HFFc6 (cell line): ENCODE measurements around the gene CT47B1. TPM values are rescaled to one million over a fixed set of nuclear protein-coding genes. Genes with fewer than 3 reads are reported as not detected.
A peak's percentile ranks its signal among the peaks of the same experiment; 100 is the strongest.
"Not testable (repeated sequence)": the region's sequence is repeated elsewhere in the genome, so short reads cannot be mapped to it uniquely, and the experiment has no call there.

ENCODE experiments used
- DNase-seq: peaks from one replicate; pipeline ENCODE4 v3.0.0-alpha.2; 2018
- H3K27ac Mint-ChIP-seq: 2 replicates; pipeline ENCODE4 v1.8.0; 2020; ENCODE audit warnings: mild to moderate bottlenecking, mixed read lengths
- H3K27me3 Mint-ChIP-seq: 2 replicates; pipeline ENCODE4 v1.8.0; 2021; ENCODE audit warnings: mild to moderate bottlenecking, moderate library complexity, mixed read lengths; ENCODE audit not compliant: insufficient read depth
- H3K36me3 Mint-ChIP-seq: 2 replicates; pipeline ENCODE4 v1.8.0; 2021; ENCODE audit warnings: low read depth, mixed read lengths
- H3K4me1 Mint-ChIP-seq: 2 replicates; pipeline ENCODE4 v1.8.0; 2020; ENCODE audit warnings: low read depth, mixed read lengths
- H3K4me3 Mint-ChIP-seq: 2 replicates; pipeline ENCODE4 v1.8.0; 2020; ENCODE audit warnings: mild to moderate bottlenecking, moderate library complexity, mixed read lengths
- H3K9me3 Mint-ChIP-seq: 2 replicates; pipeline ENCODE4 v1.8.0; 2020; ENCODE audit warnings: mild to moderate bottlenecking, mixed read lengths
- long read RNA-seq: library from polyadenylated mRNA; unstranded; transcript quantifications from one replicate; pipeline ENCODE4 v2.0.0, GENCODE V29; 2019
- total RNA-seq, 6 experiments: library from RNA; stranded (reverse); fragmentation: NEBNext Ultra II Directional; extraction: Animal tissue kit (Norgen Biotek cat#: 25700); gene quantifications; 2 replicates in 1 of 6; 3 replicates in 5 of 6; pipeline ENCODE4 v1.2.3, GENCODE V29; 2021
- TF ChIP-seq, protein P1 (sequence below): fragments of 200-600 bp; sonication (generic); IDR thresholded peaks from 2 replicates; pipeline ENCODE4 v1.5.0; 2021; ENCODE audit warnings: antibody characterized with exemption, mild to moderate bottlenecking

The CT47B1 gene
- not detected for total RNA-seq
- long read RNA-seq = 0 reads

DNA sequence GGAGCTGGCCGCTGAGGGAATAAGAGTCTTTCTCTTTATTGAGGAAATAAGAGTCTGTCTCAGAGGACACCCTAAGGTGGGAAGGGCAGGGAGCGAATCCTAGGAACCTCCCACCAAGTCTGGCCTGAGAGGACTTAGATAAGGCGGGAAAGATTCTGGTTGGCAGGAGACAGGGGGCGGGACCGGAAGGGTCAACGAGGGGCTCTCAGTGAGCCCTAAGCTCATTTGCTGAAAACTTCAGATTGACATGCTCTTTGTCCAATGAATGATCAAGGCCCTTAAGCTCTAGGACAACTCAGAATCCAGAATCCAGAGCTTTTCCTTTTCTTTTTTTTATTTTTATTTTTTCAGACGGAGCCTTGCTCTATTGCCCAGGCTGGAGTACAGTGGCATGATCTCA, at the start of gene CT47B1:
Gene CT47B1 (minus strand): TSS at position 101 of the 400 bp plus-strand sequence. CDS start 196 bp downstream, outside the sequence.
- not testable (repeated sequence) for H3K9me3 Mint-ChIP-seq, H3K4me1 Mint-ChIP-seq, H3K36me3 Mint-ChIP-seq, H3K27ac Mint-ChIP-seq, H3K4me3 Mint-ChIP-seq, H3K27me3 Mint-ChIP-seq, DNase-seq

DNA sequence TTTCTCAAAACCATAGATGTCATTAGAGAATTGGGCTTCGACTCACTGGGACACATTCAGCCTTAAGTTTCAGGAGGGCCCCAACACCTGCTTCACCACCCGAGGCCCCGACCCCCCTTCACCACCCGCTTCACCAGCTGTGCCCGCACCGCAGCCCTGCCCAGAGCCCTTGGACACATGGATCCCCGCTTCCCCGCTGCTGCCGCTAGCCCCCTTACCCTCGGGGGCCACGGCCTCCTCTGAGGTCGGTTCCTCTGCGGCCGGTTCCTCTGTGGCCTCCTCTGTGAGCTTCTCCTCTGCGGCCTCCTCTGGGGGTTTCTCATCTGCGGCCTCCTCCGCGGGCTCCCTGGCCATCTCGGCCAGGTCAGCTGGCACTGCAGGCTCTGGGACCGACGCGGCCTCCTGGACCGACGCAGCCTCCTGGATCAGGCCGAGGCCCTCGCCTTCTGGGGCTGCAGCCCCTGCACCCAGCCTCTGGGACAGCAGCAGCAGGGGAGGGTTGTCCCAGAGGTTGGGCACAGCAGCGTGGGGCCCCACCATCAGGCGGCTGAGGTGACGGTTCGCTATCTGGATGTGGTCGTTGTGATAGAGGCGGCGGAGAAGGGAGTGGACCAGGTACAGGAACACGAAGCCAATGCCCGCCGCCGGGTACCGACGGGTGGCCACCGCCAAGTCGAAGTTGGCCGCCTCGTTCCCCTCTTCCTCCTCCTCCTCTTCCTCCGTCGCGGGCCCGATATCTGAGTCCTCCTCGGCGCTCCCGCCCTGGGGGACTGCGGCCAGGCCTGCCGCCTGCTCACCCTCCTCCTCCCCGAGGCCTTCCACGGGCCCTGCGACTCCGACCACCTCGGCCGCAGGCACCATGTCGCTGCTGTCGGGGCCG, 748 bp downstream of the CT47B1 start:
- TF ChIP-seq, protein P1, sequence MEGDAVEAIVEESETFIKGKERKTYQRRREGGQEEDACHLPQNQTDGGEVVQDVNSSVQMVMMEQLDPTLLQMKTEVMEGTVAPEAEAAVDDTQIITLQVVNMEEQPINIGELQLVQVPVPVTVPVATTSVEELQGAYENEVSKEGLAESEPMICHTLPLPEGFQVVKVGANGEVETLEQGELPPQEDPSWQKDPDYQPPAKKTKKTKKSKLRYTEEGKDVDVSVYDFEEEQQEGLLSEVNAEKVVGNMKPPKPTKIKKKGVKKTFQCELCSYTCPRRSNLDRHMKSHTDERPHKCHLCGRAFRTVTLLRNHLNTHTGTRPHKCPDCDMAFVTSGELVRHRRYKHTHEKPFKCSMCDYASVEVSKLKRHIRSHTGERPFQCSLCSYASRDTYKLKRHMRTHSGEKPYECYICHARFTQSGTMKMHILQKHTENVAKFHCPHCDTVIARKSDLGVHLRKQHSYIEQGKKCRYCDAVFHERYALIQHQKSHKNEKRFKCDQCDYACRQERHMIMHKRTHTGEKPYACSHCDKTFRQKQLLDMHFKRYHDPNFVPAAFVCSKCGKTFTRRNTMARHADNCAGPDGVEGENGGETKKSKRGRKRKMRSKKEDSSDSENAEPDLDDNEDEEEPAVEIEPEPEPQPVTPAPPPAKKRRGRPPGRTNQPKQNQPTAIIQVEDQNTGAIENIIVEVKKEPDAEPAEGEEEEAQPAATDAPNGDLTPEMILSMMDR = no peak
- no peaks in the 10 kb centered on the region for H3K9me3 Mint-ChIP-seq
- no peaks in the 10 kb centered on the region for H3K36me3 Mint-ChIP-seq
- no peak overlapping the region for H3K27ac Mint-ChIP-seq
- no peak overlapping the region for H3K4me3 Mint-ChIP-seq
- no peak for DNase-seq
- H3K27me3 Mint-ChIP-seq = no peaks in the 10 kb centered on the region
- no peaks in the 10 kb centered on the region for H3K4me1 Mint-ChIP-seq

- H3K4me3 Mint-ChIP-seq = no peak overlapping the region
- no peaks in the 10 kb centered on the region for H3K9me3 Mint-ChIP-seq
- no peak for DNase-seq
- no peaks in the 10 kb centered on the region for H3K36me3 Mint-ChIP-seq
- no peak overlapping the region for H3K27ac Mint-ChIP-seq
- no peaks in the 10 kb centered on the region for H3K4me1 Mint-ChIP-seq
- TF ChIP-seq, protein P1 = peak; percentile 21; the same call in 1 of the 2 replicates
- peaks cover 4% of the 10 kb centered on the region for H3K27me3 Mint-ChIP-seq
Observed at GRCh38 chrX:120857240-120857639, 18.4 kb downstream of the CT47B1 start.

DNA sequence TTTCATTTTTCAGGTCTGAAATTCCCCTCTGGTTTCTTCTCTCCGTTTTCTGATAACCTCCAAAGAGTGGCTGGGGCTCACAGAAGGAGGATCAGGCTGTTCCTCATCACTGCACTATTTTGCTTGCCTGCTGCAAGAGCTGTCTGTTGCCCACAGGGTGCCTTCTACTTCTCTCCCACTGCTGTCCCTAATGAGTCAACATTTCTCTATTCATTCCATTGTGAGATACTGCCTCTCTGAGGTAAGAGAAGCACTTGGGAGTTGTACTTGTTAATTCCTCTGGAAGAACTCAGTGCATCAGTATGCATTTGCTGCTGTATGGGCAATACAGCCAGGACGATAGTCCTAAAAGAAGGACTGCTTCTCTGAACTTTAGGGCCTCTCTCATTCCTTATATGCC, 34.8 kb downstream of the CT47B1 start:
- peak; percentile 78 for DNase-seq

GRCh38 chrX:120839491-120839890, 36.2 kb downstream of the CT47B1 start:
- no peaks in the 10 kb centered on the region for H3K9me3 Mint-ChIP-seq
- peaks cover 2% of the 10 kb centered on the region; the same call in 1 of the 2 replicates for H3K27me3 Mint-ChIP-seq
- TF ChIP-seq, protein P1 = no peak
- peaks cover 16% of the 10 kb centered on the region for H3K4me1 Mint-ChIP-seq
- DNase-seq = peak; percentile 53
- no peak overlapping the region for H3K4me3 Mint-ChIP-seq
- H3K27ac Mint-ChIP-seq = no peak overlapping the region
- no peaks in the 10 kb centered on the region for H3K36me3 Mint-ChIP-seq

More for the DNA sequence above, 34.8 kb downstream of the CT47B1 start:
- H3K27ac Mint-ChIP-seq = peak overlapping the region; percentile 6; the same call in 1 of the 2 replicates
- H3K36me3 Mint-ChIP-seq = no peaks in the 10 kb centered on the region
- peaks cover 16% of the 10 kb centered on the region for H3K4me1 Mint-ChIP-seq
- no peak overlapping the region for H3K4me3 Mint-ChIP-seq
- H3K9me3 Mint-ChIP-seq = no peaks in the 10 kb centered on the region
- TF ChIP-seq, protein P1 = no peak
- H3K27me3 Mint-ChIP-seq = peaks cover 2% of the 10 kb centered on the region; the same call in 1 of the 2 replicates

DNA sequence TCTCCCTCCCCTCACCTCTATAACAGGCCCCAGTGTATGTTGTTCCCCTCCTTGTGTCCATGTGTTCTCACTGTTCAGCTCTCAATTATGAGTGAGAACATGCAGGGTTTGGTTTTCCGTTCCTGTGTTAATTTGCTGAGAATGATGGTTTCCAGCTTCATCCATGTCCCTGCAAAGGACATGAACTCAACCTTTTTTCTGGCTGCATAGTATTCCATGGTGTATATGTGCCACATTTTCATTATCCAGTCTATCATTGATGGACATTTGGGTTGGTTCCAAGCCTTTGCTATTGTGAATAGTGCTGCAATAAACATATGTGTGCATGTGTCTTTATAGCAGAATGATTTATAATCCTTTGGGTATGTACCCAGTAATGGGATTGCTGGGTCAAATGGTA, 48.5 kb downstream of the CT47B1 start:
- H3K36me3 Mint-ChIP-seq, H3K4me3 Mint-ChIP-seq, DNase-seq, H3K27me3 Mint-ChIP-seq, H3K9me3 Mint-ChIP-seq, H3K27ac Mint-ChIP-seq, H3K4me1 Mint-ChIP-seq: not testable (repeated sequence)
